GM18868 (cell line): ENCODE measurements around the gene NFIX.

Experiments used
- ATAC-seq: cut with Tn5 transposase; IDR thresholded peaks from one replicate; pipeline ENCODE4 v1.9.1; 2021; ENCODE audit warnings: mild to moderate bottlenecking, moderate library complexity; ENCODE audit not compliant: unreplicated experiment

NFIX gene

GRCh38 chr19:13053238-13053637, 58.0 kb downstream of the NFIX start:
- ATAC-seq: no peak

- no peak for ATAC-seq
Observed at GRCh38 chr19:13053761-13054625, 58.7 kb downstream of the NFIX start.

- no peak for ATAC-seq
Observed at GRCh38 chr19:13054626-13055212, 59.4 kb downstream of the NFIX start.

- no peak for ATAC-seq
Observed at GRCh38 chr19:13055213-13056051, 60.2 kb downstream of the NFIX start.

- ATAC-seq: no peak
Observed at GRCh38 chr19:13056052-13056660, 60.9 kb downstream of the NFIX start.

- ATAC-seq: no peak
Observed at GRCh38 chr19:13057147-13057572, 61.9 kb downstream of the NFIX start.

- no peak for ATAC-seq
Observed at GRCh38 chr19:13057744-13058143, 62.5 kb downstream of the NFIX start.

GRCh38 chr19:13058951-13059660, 63.8 kb downstream of the NFIX start:
- no peak for ATAC-seq

GRCh38 chr19:13060233-13060963, 65.1 kb downstream of the NFIX start:
- no peak for ATAC-seq

GRCh38 chr19:13060964-13061927, 66.0 kb downstream of the NFIX start:
- ATAC-seq: peak; percentile 59

- ATAC-seq: no peak
Observed at GRCh38 chr19:13062317-13062716, 67.0 kb downstream of the NFIX start.

GRCh38 chr19:13063461-13064091, 68.3 kb downstream of the NFIX start:
- ATAC-seq: no peak

- ATAC-seq: no peak
Observed at GRCh38 chr19:13064092-13064489, 68.8 kb downstream of the NFIX start.

GRCh38 chr19:13066226-13066625, 71.0 kb downstream of the NFIX start:
- ATAC-seq: no peak

- no peak for ATAC-seq
Observed at GRCh38 chr19:13066933-13067807, 71.9 kb downstream of the NFIX start.

GRCh38 chr19:13068085-13068846, 73.0 kb downstream of the NFIX start:
- no peak for ATAC-seq
